ENCODE data around the gene WNT3. TPM values are rescaled to one million over a fixed set of nuclear protein-coding genes. Genes with fewer than 3 reads are reported as not detected.

The WNT3 gene
- total RNA-seq, 1 experiment from 2014 or later: 5.5 TPM

DNA sequence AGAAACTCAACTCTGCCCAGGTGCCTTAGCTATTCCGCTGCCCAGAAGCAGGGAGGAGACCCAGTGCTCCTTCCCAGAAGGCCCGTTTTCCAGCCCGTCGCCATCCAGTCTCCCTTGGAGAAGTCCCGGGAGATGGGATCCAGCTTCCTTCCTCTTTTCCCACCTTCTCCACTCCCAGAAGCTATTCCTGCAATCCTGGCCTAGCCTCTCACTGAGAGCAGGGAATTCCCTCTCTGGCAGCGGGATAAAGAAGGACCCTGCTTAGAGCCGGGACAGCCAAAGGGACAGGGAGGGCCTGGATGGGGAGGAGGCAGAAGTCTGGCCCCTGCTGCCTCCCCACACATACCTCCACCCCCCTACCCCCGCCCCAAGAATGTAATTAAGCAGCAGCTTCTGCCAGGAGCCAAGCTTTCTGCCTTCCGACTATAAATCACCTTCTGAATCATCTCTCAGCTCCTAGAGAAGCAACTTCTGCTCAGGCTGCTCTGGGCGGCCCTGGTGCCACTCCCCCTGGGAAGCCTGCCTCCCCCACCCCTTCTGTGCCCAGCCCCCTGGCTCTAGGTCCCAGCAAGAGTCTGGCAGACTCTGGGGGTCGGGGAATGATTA lies 6.4 kb downstream of the WNT3 start:
- Histone ChIP-seq H3K9ac (ENCODE audit: low read length) (no peak overlapping the region), H3K4me1 (ENCODE audit: control insufficient read depth in 1 of 2, insufficient read depth in 2 of 2, low read length in 2 of 2) (peaks cover 0 to 18% of the 10 kb centered on the region in 2 experiments; a peak in 2 of 4 replicates), H3K4me3 (replicated peaks in 1 of 2; ENCODE audit: low read depth in 1 of 2, low read length in 2 of 2) (no peak overlapping the region), H3K79me2 (ENCODE audit: insufficient read depth, low read length) (no peaks in the 10 kb centered on the region), H3K4me2 (ENCODE audit: low read length) (no peak overlapping the region; the same call in 1 of the 2 replicates), H3K27me3 (ENCODE audit: insufficient read depth, low read length) (no peaks in the 10 kb centered on the region), H4K20me1 (ENCODE audit: insufficient read depth) (no peaks in the 10 kb centered on the region), H3K9me3 (ENCODE audit: control insufficient read depth in 1 of 2, insufficient read depth in 1 of 2, low read depth in 1 of 2, low read length in 2 of 2) (no peaks in the 10 kb centered on the region), H3K27ac (ENCODE audit: low read depth, low read length) (no peak overlapping the region), H3K36me3 (ENCODE audit: control insufficient read depth in 1 of 2, insufficient read depth in 2 of 2, low read length in 2 of 2) (no peaks in the 10 kb centered on the region), H2AFZ (ENCODE audit: low read depth, low read length, poor library complexity, severe bottlenecking) (no peak overlapping the region), H3K9me2 (ENCODE audit: insufficient read depth) (no peaks in the 10 kb centered on the region)
- POLR2A ChIA-PET: interaction anchor here (0.6 kb wide), 2 partner anchors 9 to 1913 kb away, joined by 3 to 4 read pairs; no protein-coding TSS in a partner anchor
- ATAC-seq: no peak
- RAD21 ChIA-PET (ENCODE audit: low non-redundant PET in 1 of 2, low total read pairs in 2 of 2, uncharacterized antibody in 2 of 2, unreplicated experiment in 2 of 2): no interaction called here
- CTCF ChIA-PET: no interaction called here
- TF ChIP-seq FOSL1 (IDR thresholded peaks at IDR 0.05; ENCODE audit: low read depth): no peak
- TF ChIP-seq EZH2 (IDR thresholded peaks at IDR 0.05): no peak
- TF ChIP-seq, protein P1, sequence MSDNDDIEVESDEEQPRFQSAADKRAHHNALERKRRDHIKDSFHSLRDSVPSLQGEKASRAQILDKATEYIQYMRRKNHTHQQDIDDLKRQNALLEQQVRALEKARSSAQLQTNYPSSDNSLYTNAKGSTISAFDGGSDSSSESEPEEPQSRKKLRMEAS (IDR thresholded peaks at IDR 0.05): no peak
- no peak for TF ChIP-seq ZBTB33 (IDR thresholded peaks at IDR 0.05; ENCODE audit: extremely low read depth, insufficient replicate concordance, low read length)
- TF ChIP-seq SIN3A (IDR thresholded peaks at IDR 0.05; ENCODE audit: low read depth): no peak
- TF ChIP-seq SP1 (IDR thresholded peaks at IDR 0.05; ENCODE audit: low read depth): no peak
- no peak for TF ChIP-seq POLR2AphosphoS5 (IDR thresholded peaks at IDR 0.05; ENCODE audit: low read depth, low read length)
- no peak for TF ChIP-seq EZH2phosphoT487 (IDR thresholded peaks at IDR 0.05; ENCODE audit: borderline replicate concordance)
- no peak for TF ChIP-seq CBX3 (IDR thresholded peaks at IDR 0.05; ENCODE audit: low read depth)
- no peak for TF ChIP-seq YY1 (IDR thresholded peaks at IDR 0.05; ENCODE audit: extremely low read depth, insufficient replicate concordance, low read depth, low read length)
- no peak for TF ChIP-seq RAD21 (IDR thresholded peaks at IDR 0.05; ENCODE audit: low read depth)
- intact Hi-C loops (cut with micrococcal nuclease): no loop called here
- BruUV-seq (replicated peaks): no TSS peak
- DNase-seq (ENCODE audit: low read depth, low spot score): no peak

Measured in HCT116 (cell line).